Muscle layer of colon (tissue), 2 donors: Measurements from ENCODE around the gene INS.

Experiments used
- H3K27ac ChIP-seq: one replicate; pipeline ENCODE4 v1.7.0; 2013; ENCODE audit warnings: low read depth, mild to moderate bottlenecking, low read length, moderate library complexity
- H3K27me3 ChIP-seq, 2 donors: one replicate each; pipeline ENCODE4 v1.7.0; 2013; ENCODE audit warnings: low read length in 2 of 2, mild to moderate bottlenecking in 2 of 2; ENCODE audit not compliant: insufficient read depth in 2 of 2, control insufficient read depth in 1 of 2
- H3K36me3 ChIP-seq: one replicate; pipeline ENCODE4 v1.7.0; 2013; ENCODE audit warnings: mild to moderate bottlenecking, low read length; ENCODE audit not compliant: insufficient read depth
- H3K4me1 ChIP-seq: one replicate; pipeline ENCODE4 v1.7.0; 2013; ENCODE audit warnings: mild to moderate bottlenecking, low read length; ENCODE audit not compliant: insufficient read depth
- H3K4me3 ChIP-seq, 2 donors: one replicate each; pipeline ENCODE4 v1.7.0; 2013; ENCODE audit warnings: low read length in 2 of 2, low read depth in 1 of 2, mild to moderate bottlenecking in 1 of 2, moderate library complexity in 1 of 2
- H3K9ac ChIP-seq: one replicate; pipeline ENCODE4 v1.7.0; 2013; ENCODE audit warnings: low read length
- H3K9me3 ChIP-seq: one replicate; pipeline ENCODE4 v1.7.0; 2013; ENCODE audit warnings: mild to moderate bottlenecking, low read length
- donor health status: abdominal sarcoma.
- donor health status: Adenocarcinoma of cecum.

Gene INS

DNA sequence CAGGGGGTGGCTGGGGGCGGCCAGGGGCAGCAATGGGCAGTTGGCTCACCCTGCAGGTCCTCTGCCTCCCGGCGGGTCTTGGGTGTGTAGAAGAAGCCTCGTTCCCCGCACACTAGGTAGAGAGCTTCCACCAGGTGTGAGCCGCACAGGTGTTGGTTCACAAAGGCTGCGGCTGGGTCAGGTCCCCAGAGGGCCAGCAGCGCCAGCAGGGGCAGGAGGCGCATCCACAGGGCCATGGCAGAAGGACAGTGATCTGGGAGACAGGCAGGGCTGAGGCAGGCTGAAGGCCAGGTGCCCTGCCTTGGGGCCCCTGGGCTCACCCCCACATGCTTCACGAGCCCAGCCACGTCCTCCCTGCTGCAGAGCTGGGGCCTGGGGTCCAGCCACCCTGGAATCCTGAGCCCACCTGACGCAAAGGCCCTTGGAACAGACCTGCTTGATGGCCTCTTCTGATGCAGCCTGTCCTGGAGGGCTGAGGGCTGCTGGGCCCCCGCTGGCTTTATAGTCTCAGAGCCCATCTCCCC lies at the start of gene INS:
Gene INS (minus strand): TSS at position 474 of the 524 bp plus-strand sequence. CDS start 238 bp downstream, at position 236.
- H3K4me1 ChIP-seq = no peaks in the 10 kb centered on the region
- no peak within 1 kb of the TSS for H3K27ac ChIP-seq
- H3K4me3 ChIP-seq = no peak within 1 kb of the TSS
- peaks cover 0 to 34% of the 10 kb centered on the region in 2 donors for H3K27me3 ChIP-seq
- H3K9ac ChIP-seq = no peak within 1 kb of the TSS
- no peaks in the 10 kb centered on the region for H3K9me3 ChIP-seq
- no peaks in the 10 kb centered on the region for H3K36me3 ChIP-seq

DNA sequence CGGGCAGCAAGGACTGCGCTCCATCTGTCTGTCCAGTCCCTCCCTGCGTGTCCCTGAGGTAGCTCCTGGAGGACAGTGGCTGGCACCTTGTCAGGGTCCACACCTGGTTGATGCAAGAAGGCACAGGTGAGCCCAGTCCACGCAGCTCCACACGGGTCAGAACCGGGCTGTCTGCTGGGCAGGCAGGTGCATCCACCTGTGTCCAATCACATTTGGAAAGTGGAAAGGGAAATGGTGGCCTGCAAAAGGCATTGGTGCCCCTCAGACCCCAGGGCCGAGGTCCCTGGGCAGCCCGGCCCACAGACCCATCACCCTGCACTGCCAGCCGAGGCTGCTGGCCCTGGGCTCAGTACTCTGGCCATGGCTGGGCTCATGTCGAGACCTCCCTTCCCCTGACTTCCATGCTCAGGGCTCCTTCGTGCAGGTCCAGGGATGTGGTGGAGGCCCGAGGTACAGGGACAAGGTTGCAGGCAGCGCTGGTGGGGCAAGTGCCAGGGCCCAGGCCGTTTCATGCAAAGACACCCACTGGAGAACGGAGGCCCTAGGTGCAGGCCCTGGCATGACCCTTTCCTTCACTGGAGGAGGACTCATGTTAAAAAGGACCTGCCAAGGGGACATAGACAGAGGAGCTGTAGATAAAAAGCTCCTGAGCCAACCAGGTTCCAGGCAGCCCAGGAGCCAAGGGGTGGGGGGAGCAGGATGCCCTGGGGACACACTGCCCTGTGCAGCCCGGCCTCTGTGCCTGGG lies 49.5 kb upstream of the INS start:
- Histone ChIP-seq H3K27ac (no peak overlapping the region), H3K36me3 (no peaks in the 10 kb centered on the region), H3K9ac (no peak overlapping the region), H3K27me3 (peaks cover 0 to 4% of the 10 kb centered on the region in 2 donors), H3K4me3 (no peak overlapping the region), H3K9me3 (no peaks in the 10 kb centered on the region), H3K4me1 (no peaks in the 10 kb centered on the region)

DNA sequence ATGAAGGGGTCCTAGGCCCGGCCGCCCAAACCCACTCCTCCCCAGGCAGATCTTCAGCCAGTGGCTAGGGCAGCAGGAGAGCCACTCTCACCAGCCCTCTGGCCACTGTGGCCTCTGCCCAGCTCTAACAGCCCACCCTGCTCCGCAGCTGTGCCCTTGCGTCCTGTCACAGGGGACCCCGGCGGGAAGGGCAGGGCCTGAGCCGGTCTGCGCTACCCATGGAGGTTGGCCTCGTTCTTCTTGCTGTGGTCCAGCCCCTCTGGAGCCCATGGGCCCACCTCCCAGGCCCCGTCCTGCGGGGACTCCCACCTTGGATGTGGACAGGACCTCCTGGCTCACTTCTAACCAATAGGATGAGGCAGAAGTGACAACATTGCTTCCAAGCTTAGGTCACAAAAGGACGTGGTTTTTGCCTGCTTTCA lies 48.9 kb upstream of the INS start:
- Histone ChIP-seq H3K4me3 (no peak overlapping the region), H3K27ac (no peak overlapping the region), H3K36me3 (no peaks in the 10 kb centered on the region), H3K9ac (no peak overlapping the region), H3K4me1 (no peaks in the 10 kb centered on the region), H3K27me3 (peaks cover 0 to 4% of the 10 kb centered on the region in 2 donors), H3K9me3 (no peaks in the 10 kb centered on the region)

DNA sequence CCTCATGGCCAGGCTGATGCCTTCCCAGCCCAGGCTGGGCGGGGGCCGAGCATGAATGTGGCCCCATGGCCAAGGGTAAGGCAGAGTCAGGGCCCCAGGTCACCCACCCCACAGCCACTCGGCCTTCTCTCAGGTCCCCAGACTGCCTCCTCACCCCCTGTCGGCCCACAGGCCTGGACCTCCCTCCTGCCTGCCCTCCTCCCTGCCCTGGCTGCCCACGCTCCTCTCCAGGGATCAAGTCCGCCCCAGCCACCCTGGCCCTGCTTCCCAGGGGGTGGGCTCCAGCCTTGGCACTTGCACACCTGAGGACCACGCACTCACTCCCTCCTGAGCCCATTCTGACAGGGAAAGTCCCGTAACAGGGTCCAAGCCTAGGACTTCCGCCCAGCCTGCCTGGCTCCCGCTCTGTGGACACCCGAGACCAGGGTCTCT lies 48.4 kb upstream of the INS start:
- Histone ChIP-seq H3K9me3 (no peaks in the 10 kb centered on the region), H3K9ac (no peak overlapping the region), H3K36me3 (no peaks in the 10 kb centered on the region), H3K4me3 (no peak overlapping the region), H3K27me3 (peaks cover 0 to 4% of the 10 kb centered on the region in 2 donors), H3K4me1 (no peaks in the 10 kb centered on the region), H3K27ac (no peak overlapping the region)

DNA sequence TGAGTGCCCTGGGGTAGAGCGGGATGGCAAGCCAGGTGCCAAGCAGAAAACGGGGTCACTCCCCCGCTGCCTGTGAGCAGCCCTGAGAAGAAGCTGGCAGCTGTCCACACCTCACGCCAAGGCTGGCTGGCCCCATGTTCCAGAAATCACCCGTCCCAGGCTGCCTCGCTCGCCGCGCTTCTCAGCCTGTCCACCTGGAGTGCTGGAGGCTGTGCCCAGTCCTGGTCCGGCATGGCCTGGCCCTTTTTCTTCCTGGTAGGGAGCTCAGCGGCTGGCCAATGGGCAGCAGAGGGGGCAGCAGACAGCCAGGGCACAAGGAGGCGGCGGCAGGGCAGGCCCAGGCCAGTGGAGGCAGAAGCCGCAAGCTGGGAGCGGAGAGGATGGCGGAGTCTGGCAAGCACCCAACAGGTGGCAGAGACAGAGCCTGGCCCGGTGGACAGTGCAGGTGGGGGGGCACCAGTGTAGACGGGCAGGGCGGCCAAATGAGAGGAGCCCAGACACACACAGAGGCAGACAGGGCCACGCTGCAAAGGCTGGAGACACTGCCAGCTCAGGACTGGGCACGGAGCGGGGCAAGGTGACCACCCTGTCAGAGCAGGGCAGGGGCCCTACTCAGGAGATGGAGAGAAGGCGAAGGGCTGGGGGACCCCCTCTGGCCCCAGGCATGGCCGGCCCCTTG lies 47.8 kb upstream of the INS start:
- H3K27me3 ChIP-seq = peaks cover 0 to 5% of the 10 kb centered on the region in 2 donors
- H3K36me3 ChIP-seq = no peaks in the 10 kb centered on the region
- H3K4me3 ChIP-seq = no peak overlapping the region
- H3K4me1 ChIP-seq = no peaks in the 10 kb centered on the region
- no peak overlapping the region for H3K27ac ChIP-seq
- no peaks in the 10 kb centered on the region for H3K9me3 ChIP-seq
- H3K9ac ChIP-seq = no peak overlapping the region

DNA sequence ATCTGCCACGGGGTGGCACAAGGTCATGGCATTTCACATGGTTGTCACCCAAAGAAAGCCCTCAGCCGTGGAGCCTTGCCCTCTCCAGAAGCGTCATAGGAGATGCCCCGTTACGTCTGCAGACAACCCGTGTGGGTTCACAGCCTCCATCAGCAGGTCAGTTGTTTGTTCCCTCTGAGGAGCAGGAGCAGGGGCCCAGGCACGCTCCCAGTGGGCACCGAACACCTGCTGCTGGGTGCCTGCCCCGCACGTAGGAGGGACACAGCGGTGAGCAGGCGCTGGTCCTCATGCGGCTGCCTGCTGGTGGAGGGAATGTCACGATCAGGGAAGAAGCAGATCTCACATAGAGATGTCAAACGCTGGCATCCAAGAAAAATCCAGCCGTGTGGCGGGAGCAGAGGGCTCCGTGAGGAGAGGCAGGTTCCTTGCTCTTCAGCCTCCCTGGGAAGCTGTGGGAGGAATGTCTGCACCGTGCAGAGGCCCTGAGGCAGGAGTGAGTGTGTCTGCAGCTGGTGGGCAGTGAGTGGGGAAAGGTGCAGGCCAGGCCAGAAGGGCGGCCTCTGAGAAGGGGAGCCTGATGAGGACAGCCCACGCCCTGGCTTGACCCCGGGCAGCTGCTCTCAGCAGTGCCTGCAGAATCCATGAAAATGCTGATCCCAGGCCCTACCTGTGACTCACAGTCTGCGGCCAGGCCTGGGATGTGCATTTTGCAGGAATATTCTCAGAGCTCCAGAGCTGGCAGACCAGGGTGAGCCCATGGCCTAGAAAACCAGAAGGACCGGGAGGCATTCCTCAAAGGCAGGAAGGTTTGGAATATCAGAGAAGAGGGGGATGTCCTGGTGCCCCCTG lies 47.0 kb upstream of the INS start:
- Histone ChIP-seq H3K9ac (no peak overlapping the region), H3K27ac (no peak overlapping the region), H3K4me1 (no peaks in the 10 kb centered on the region), H3K9me3 (no peaks in the 10 kb centered on the region), H3K27me3 (peaks cover 0 to 9% of the 10 kb centered on the region in 2 donors), H3K4me3 (no peak overlapping the region), H3K36me3 (no peaks in the 10 kb centered on the region)

DNA sequence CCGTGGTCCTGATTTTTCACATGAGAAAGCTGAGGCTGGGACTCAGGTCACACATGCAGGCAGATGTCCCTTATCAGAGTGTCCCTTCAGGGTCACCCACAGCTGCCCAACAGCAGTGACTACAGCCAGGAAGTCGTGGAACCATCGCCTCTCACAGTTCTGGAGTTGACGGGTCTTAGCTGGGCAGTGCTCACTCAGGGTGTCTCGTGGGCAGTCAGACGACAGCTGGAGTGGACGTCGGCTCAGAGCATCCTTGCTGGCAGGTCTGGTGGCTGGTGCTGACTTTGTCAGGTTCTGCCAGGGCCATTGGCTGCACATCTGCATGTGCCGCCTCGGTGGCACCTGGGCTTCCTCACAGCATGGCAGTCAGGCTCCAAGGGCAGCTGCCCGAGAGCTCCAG lies 46.2 kb upstream of the INS start:
- H3K9me3 ChIP-seq = no peaks in the 10 kb centered on the region
- H3K4me3 ChIP-seq = no peak overlapping the region
- H3K9ac ChIP-seq = no peak overlapping the region
- no peak overlapping the region for H3K27ac ChIP-seq
- no peaks in the 10 kb centered on the region for H3K4me1 ChIP-seq
- peaks cover 0 to 9% of the 10 kb centered on the region in 2 donors for H3K27me3 ChIP-seq
- H3K36me3 ChIP-seq = no peaks in the 10 kb centered on the region

DNA sequence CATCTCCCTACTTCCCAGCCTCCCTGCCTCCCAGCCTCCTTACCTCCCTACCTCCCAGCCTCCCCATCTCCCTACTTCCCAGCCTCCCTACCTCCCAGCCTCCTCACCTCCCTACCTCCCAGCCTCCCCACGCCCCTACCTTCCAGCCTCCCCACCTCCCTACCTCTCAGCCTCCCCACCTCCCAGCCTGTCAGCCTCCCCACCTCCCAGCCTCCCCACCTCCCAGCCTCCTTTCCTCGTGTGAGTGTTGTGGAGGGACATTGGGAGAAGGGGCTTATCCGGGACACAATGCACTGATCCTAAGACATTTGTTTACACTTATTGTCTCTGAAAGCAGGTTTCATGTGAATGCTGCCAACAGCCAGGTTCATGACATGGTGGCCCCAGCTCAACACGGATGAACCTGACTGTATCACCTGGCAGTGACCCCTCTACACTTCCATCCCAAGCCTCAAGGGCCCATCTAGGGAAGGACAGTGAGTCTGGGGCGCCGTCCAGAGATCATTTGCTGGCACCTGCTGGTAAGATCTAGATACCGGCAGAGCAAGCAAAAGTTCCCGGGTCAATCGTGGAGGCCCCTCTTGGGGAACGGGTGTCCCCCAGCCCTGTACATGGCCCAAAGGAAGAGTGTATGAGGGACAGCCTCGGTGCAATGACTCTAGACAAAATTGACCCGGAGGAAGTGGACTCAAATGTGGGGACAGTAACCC lies 45.1 kb upstream of the INS start:
- H3K9ac ChIP-seq = no peak overlapping the region
- H3K4me3 ChIP-seq = no peak overlapping the region
- H3K9me3 ChIP-seq = no peaks in the 10 kb centered on the region
- no peaks in the 10 kb centered on the region for H3K4me1 ChIP-seq
- no peak overlapping the region for H3K27ac ChIP-seq
- H3K36me3 ChIP-seq = no peaks in the 10 kb centered on the region
- H3K27me3 ChIP-seq = peaks cover 0 to 9% of the 10 kb centered on the region in 2 donors

DNA sequence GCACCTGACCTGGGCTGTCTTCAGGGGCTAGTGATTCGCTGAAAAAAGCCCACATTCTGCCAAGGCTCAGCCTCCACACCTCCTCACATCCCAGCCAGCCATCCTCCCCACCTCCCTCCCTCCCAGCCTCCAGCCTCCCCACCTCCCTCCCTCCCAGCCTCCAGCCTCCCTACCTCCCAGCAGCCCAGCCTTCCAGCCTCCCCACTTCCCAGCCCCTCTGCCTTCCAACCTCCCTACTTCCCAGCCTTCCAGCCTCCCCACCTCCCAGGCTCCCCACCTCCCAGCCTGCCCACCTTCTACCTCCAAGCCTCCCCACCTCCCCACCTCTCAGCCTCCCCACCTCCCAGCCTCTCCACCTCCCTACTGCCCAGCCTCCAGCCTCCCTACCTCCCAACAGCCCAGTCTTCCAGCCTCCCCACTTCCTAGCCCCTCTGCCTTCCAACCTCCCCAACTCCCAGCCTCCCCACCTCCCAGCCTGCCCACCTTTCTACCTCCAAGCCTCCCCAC lies 44.3 kb upstream of the INS start:
- H3K9me3 ChIP-seq = no peaks in the 10 kb centered on the region

DNA sequence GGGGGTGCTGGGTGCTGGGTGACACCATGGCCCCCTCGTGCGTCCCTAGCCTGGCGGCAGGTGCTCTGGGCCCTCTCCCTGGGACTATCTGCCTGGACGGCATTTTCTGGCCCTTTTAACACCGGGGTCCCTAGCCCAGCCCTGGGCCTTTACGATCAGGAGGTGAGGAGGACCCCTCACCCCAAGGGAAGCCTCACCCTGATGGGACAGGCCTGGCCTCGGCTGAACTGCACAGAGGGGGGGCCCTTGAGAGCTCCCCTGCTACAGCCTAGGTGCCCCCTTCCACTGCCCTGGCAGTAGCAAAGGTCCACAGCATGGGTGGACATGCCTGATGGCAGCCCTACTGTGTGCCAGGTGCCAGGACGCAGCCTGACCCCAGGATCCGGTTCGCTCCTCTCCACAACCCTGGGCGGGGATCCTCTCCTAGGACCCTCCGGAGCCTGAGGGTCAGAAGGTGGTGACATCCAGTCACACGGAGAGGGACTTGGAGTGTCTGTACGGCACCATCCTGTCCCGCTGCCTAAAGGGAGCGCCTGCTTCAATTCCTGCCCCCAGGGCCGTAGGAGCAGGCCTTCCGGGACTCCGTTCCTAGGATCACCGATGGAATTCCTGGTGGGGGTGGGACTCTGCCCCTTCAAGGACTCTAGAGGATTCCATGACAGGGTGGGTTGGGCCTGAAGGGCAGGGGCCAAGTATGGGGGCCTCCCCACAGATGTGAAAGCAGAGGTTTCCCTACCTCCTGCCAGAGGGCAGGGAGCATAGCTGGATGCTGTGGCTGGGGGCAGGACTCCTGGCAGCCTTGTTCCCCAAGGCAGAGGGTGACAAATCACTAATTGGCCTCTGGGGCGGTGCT lies 43.6 kb upstream of the INS start:
- H3K36me3 ChIP-seq = no peaks in the 10 kb centered on the region
- no peak overlapping the region for H3K9ac ChIP-seq
- H3K27me3 ChIP-seq = peaks cover 0 to 9% of the 10 kb centered on the region in 2 donors
- H3K4me1 ChIP-seq = no peaks in the 10 kb centered on the region
- no peaks in the 10 kb centered on the region for H3K9me3 ChIP-seq
- H3K27ac ChIP-seq = no peak overlapping the region
- no peak overlapping the region for H3K4me3 ChIP-seq

More for the DNA sequence above, 44.3 kb upstream of the INS start:
- no peak overlapping the region for H3K4me3 ChIP-seq
- H3K27me3 ChIP-seq = peaks cover 0 to 9% of the 10 kb centered on the region in 2 donors
- H3K36me3 ChIP-seq = no peaks in the 10 kb centered on the region
- no peak overlapping the region for H3K9ac ChIP-seq
- no peak overlapping the region for H3K27ac ChIP-seq
- H3K4me1 ChIP-seq = no peaks in the 10 kb centered on the region
